HepG2 (cell line): ENCODE measurements around the gene PRR11. TPM values are rescaled to one million over a fixed set of nuclear protein-coding genes. Genes with fewer than 3 reads are reported as not detected.

ENCODE experiments used
- AGO1 ChIP-seq: fragments of 200-400 bp; formaldehyde crosslinking; IDR thresholded peaks from 2 replicates; pipeline ENCODE4 v1.6.1; 2017; ENCODE audit warnings: mild to moderate bottlenecking, low read depth, low read length, moderate library complexity; ENCODE audit not compliant: poor library complexity, severe bottlenecking
- HIVEP1 ChIP-seq: sonication (generic); formaldehyde crosslinking; IDR thresholded peaks from 2 replicates; pipeline ENCODE4 v1.4.0; 2020; ENCODE audit warnings: mild to moderate bottlenecking, missing genetic modification reagents
- HOXD1 ChIP-seq: sonication (generic); formaldehyde crosslinking; IDR thresholded peaks from 2 replicates; pipeline ENCODE4 v1.5.0; 2020; ENCODE audit warnings: missing genetic modification reagents
- KLF16 ChIP-seq, 2 experiments: sonication (generic) in 1 of 2; formaldehyde crosslinking in 1 of 2; IDR thresholded peaks; 2 replicates each; pipeline versions ENCODE4 v1.6.1 to v1.8.0; 2016 to 2023; ENCODE audit warnings: missing genetic modification reagents in 2 of 2, missing compliant biosample characterization in 1 of 2
- KMT2A ChIP-seq: sonication (generic); formaldehyde crosslinking; IDR thresholded peaks from 2 replicates; pipeline ENCODE4 v1.4.0; 2020; ENCODE audit warnings: missing genetic modification reagents
- MTF1 ChIP-seq: sonication (generic); formaldehyde crosslinking; IDR thresholded peaks from 2 replicates; pipeline ENCODE4 v1.5.0; 2020; ENCODE audit warnings: missing genetic modification reagents
- SMARCC2 ChIP-seq: fragments of 450-650 bp; IDR thresholded peaks from 2 replicates; pipeline ENCODE4 v1.6.1; 2017; ENCODE audit warnings: antibody characterized with exemption, mild to moderate bottlenecking
- SMC3 ChIP-seq: IDR thresholded peaks from 2 replicates; pipeline ENCODE4 v1.6.1; 2011; ENCODE audit warnings: low read length, improper control_type of control experiment
- ZNF431 ChIP-seq: sonication (generic); formaldehyde crosslinking; IDR thresholded peaks from 2 replicates; pipeline ENCODE4 v1.9.0; 2022; ENCODE audit warnings: missing genetic modification reagents, low read depth, mild to moderate bottlenecking, borderline replicate concordance
- polyA plus RNA-seq, 8 experiments: library from polyadenylated mRNA; depleted of rRNA in 3 of 8; stranded (reverse) in 7 of 8; unstranded in 1 of 8; fragments of >200 nt; fragmentation: Illumina TruSeq in 4 of 8; extraction: Trizol in 4 of 8; gene quantifications; 2 replicates each; pipeline versions ENCODE4 v1.2.1 to v1.2.3, GENCODE V29; 2011 to 2016; ENCODE audit warnings: low read depth in 4 of 8, missing spikeins in 1 of 8, mixed read lengths in 1 of 8; ENCODE audit not compliant: insufficient read depth in 1 of 8
- total RNA-seq, 5 experiments: library from RNA; depleted of rRNA; stranded (reverse); fragments of >200 nt; fragmentation: Illumina TruSeq; extraction: Trizol; gene quantifications; 2 replicates each; pipeline ENCODE4 v1.2.3, GENCODE V29; 2016; ENCODE audit warnings: low read depth in 1 of 5
- TF ChIP-seq, protein P1 (sequence below): fragments of 450-650 bp; IDR thresholded peaks from 2 replicates; pipeline ENCODE4 v1.6.1; 2017; ENCODE audit warnings: mild to moderate bottlenecking
- TF ChIP-seq, protein P2 (sequence below): IDR thresholded peaks from 2 replicates; pipeline ENCODE4 v1.6.1; 2012; ENCODE audit warnings: low read depth, low read length, improper control_type of control experiment
- TF ChIP-seq, protein P3 (sequence below): sonication (generic); formaldehyde crosslinking; IDR thresholded peaks from 2 replicates; pipeline ENCODE4 v1.8.1; 2022; ENCODE audit warnings: mild to moderate bottlenecking, missing genetic modification reagents
- TF ChIP-seq, protein P4 (sequence below): sonication (generic); formaldehyde crosslinking; IDR thresholded peaks from 2 replicates; pipeline ENCODE4 v1.5.1; 2020; ENCODE audit warnings: mild to moderate bottlenecking, moderate library complexity, missing genetic modification reagents
- TF ChIP-seq, protein P5 (sequence below): sonication (generic); formaldehyde crosslinking; IDR thresholded peaks from 2 replicates; pipeline ENCODE4 v1.4.0; 2020; ENCODE audit warnings: missing genetic modification reagents
- TF ChIP-seq, protein P6 (sequence below): sonication (generic); formaldehyde crosslinking; IDR thresholded peaks from 2 replicates; pipeline ENCODE4 v1.5.0; 2020; ENCODE audit warnings: missing genetic modification reagents
- TF ChIP-seq, protein P7 (sequence below): sonication (generic); formaldehyde crosslinking; IDR thresholded peaks from 2 replicates; pipeline ENCODE4 v1.8.1; 2022; ENCODE audit warnings: low read depth, mild to moderate bottlenecking, missing genetic modification reagents

Gene PRR11
- total and polyA plus RNA-seq, 2 of the 13 experiments (the other 11 are each of a cell fraction or from before 2014, with no cell fraction given), result 35.7 to 39.2 TPM

DNA sequence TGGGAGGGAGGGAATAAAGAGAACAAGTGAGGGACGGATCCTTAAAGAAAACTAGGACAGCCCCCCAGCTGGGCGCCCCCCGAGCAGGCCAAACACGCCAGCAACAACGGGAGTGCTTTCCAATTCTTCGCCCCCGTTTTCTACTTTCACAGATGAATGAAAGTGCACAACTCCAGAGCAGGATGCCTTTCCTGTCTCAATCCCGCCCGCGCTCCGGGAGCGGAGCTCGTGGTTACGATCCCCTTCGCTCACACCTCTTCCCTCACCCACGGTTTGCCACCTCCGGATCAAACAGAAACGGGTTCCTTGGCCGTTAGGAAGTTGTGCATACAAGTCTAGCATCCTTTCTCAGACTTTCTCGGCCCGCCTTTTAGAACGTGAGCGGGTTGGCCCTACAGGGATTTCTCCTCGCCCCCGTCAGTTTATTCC is 1.2 kb upstream of the PRR11 start (continued):
- no peak for TF ChIP-seq HOXD1 (CRISPR knock-in tag)
- TF ChIP-seq, protein P1, sequence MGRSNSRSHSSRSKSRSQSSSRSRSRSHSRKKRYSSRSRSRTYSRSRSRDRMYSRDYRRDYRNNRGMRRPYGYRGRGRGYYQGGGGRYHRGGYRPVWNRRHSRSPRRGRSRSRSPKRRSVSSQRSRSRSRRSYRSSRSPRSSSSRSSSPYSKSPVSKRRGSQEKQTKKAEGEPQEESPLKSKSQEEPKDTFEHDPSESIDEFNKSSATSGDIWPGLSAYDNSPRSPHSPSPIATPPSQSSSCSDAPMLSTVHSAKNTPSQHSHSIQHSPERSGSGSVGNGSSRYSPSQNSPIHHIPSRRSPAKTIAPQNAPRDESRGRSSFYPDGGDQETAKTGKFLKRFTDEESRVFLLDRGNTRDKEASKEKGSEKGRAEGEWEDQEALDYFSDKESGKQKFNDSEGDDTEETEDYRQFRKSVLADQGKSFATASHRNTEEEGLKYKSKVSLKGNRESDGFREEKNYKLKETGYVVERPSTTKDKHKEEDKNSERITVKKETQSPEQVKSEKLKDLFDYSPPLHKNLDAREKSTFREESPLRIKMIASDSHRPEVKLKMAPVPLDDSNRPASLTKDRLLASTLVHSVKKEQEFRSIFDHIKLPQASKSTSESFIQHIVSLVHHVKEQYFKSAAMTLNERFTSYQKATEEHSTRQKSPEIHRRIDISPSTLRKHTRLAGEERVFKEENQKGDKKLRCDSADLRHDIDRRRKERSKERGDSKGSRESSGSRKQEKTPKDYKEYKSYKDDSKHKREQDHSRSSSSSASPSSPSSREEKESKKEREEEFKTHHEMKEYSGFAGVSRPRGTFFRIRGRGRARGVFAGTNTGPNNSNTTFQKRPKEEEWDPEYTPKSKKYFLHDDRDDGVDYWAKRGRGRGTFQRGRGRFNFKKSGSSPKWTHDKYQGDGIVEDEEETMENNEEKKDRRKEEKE, result no peak
- TF ChIP-seq MTF1 (CRISPR knock-in tag), result no peak
- TF ChIP-seq KMT2A, result peak; percentile 76
- TF ChIP-seq, protein P2, sequence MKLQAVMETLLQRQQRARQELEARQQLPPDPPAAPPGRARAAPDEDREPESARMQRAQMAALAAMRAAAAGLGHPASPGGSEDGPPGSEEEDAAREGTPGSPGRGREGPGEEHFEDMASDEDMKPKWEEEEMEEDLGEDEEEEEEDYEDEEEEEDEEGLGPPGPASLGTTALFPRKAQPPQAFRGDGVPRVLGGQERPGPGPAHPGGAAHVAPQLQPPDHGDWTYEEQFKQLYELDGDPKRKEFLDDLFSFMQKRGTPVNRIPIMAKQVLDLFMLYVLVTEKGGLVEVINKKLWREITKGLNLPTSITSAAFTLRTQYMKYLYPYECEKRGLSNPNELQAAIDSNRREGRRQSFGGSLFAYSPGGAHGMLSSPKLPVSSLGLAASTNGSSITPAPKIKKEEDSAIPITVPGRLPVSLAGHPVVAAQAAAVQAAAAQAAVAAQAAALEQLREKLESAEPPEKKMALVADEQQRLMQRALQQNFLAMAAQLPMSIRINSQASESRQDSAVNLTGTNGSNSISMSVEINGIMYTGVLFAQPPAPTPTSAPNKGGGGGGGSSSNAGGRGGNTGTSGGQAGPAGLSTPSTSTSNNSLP, result no peak
- no peak for TF ChIP-seq KLF16 (CRISPR knock-in tag; IDR thresholded peaks at IDR 0.05)
- TF ChIP-seq, protein P3, sequence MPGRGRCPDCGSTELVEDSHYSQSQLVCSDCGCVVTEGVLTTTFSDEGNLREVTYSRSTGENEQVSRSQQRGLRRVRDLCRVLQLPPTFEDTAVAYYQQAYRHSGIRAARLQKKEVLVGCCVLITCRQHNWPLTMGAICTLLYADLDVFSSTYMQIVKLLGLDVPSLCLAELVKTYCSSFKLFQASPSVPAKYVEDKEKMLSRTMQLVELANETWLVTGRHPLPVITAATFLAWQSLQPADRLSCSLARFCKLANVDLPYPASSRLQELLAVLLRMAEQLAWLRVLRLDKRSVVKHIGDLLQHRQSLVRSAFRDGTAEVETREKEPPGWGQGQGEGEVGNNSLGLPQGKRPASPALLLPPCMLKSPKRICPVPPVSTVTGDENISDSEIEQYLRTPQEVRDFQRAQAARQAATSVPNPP, result no peak
- no peak for TF ChIP-seq HIVEP1
- TF ChIP-seq, protein P4, sequence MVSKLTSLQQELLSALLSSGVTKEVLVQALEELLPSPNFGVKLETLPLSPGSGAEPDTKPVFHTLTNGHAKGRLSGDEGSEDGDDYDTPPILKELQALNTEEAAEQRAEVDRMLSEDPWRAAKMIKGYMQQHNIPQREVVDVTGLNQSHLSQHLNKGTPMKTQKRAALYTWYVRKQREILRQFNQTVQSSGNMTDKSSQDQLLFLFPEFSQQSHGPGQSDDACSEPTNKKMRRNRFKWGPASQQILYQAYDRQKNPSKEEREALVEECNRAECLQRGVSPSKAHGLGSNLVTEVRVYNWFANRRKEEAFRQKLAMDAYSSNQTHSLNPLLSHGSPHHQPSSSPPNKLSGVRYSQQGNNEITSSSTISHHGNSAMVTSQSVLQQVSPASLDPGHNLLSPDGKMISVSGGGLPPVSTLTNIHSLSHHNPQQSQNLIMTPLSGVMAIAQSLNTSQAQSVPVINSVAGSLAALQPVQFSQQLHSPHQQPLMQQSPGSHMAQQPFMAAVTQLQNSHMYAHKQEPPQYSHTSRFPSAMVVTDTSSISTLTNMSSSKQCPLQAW (CRISPR knock-in tag), result no peak; the same call in 1 of the 2 replicates
- no peak for TF ChIP-seq AGO1
- TF ChIP-seq, protein P5, sequence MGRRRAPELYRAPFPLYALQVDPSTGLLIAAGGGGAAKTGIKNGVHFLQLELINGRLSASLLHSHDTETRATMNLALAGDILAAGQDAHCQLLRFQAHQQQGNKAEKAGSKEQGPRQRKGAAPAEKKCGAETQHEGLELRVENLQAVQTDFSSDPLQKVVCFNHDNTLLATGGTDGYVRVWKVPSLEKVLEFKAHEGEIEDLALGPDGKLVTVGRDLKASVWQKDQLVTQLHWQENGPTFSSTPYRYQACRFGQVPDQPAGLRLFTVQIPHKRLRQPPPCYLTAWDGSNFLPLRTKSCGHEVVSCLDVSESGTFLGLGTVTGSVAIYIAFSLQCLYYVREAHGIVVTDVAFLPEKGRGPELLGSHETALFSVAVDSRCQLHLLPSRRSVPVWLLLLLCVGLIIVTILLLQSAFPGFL (CRISPR knock-in tag), result no peak
- no peak for TF ChIP-seq SMARCC2
- TF ChIP-seq, protein P6, sequence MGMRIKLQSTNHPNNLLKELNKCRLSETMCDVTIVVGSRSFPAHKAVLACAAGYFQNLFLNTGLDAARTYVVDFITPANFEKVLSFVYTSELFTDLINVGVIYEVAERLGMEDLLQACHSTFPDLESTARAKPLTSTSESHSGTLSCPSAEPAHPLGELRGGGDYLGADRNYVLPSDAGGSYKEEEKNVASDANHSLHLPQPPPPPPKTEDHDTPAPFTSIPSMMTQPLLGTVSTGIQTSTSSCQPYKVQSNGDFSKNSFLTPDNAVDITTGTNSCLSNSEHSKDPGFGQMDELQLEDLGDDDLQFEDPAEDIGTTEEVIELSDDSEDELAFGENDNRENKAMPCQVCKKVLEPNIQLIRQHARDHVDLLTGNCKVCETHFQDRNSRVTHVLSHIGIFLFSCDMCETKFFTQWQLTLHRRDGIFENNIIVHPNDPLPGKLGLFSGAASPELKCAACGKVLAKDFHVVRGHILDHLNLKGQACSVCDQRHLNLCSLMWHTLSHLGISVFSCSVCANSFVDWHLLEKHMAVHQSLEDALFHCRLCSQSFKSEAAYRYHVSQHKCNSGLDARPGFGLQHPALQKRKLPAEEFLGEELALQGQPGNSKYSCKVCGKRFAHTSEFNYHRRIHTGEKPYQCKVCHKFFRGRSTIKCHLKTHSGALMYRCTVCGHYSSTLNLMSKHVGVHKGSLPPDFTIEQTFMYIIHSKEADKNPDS (CRISPR knock-in tag), result no peak
- TF ChIP-seq, protein P7, sequence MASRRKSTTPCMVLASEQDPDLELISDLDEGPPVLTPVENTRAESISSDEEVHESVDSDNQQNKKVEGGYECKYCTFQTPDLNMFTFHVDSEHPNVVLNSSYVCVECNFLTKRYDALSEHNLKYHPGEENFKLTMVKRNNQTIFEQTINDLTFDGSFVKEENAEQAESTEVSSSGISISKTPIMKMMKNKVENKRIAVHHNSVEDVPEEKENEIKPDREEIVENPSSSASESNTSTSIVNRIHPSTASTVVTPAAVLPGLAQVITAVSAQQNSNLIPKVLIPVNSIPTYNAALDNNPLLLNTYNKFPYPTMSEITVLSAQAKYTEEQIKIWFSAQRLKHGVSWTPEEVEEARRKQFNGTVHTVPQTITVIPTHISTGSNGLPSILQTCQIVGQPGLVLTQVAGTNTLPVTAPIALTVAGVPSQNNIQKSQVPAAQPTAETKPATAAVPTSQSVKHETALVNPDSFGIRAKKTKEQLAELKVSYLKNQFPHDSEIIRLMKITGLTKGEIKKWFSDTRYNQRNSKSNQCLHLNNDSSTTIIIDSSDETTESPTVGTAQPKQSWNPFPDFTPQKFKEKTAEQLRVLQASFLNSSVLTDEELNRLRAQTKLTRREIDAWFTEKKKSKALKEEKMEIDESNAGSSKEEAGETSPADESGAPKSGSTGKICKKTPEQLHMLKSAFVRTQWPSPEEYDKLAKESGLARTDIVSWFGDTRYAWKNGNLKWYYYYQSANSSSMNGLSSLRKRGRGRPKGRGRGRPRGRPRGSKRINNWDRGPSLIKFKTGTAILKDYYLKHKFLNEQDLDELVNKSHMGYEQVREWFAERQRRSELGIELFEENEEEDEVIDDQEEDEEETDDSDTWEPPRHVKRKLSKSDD (CRISPR knock-in tag), result no peak
- TF ChIP-seq ZNF431, result no peak
- no peak for TF ChIP-seq SMC3
